Pancreas (tissue), 10 donors: ENCODE data around the gene RABGAP1L. TPM values are rescaled to one million over a fixed set of nuclear protein-coding genes. Genes with fewer than 3 reads are reported as not detected.

Experiments
- ATAC-seq, 4 donors: fragments of 200-7000 bp; cut with Tn5 transposase; one replicate each; pipeline versions ENCODE4 v1.8.0 to v1.9.1; 2020; ENCODE audit warnings: mild to moderate bottlenecking in 4 of 4, moderate library complexity in 4 of 4
- DNase-seq, 6 donors: peaks; one replicate each; pipeline ENCODE4 v3.0.0-alpha.2; 2020
- FAIRE-seq: peaks from 2 replicates; lab custom pipeline; 2012; peaks lifted over from hg19 to GRCh38; lab: Jason Lieb, UNC
- H3K27ac ChIP-seq, 4 donors: fragments of 200-600 bp; sonication (generic); 1 replicate in 3 of 4; 2 replicates in 1 of 4; pipeline versions ENCODE4 v1.5.0 to v1.8.0; 2020
- H3K27me3 ChIP-seq, 4 donors: fragments of 200-600 bp; one replicate each; pipeline ENCODE4 v1.8.0; 2021
- H3K36me3 ChIP-seq, 3 donors: fragments of 200-600 bp; sonication (generic) in 1 of 3; one replicate each; pipeline versions ENCODE4 v1.5.0 to v1.8.0; 2020 to 2021
- H3K4me1 ChIP-seq, 3 donors: fragments of 200-600 bp; one replicate each; pipeline ENCODE4 v1.8.0; 2021
- H3K4me3 ChIP-seq, 4 donors: fragments of 200-600 bp; sonication (generic) in 2 of 4; one replicate each; pipeline versions ENCODE4 v1.5.0 to v1.8.0; 2020 to 2021
- H3K9me3 ChIP-seq, 4 donors: fragments of 200-600 bp; one replicate each; pipeline ENCODE4 v1.8.0; 2021
- WGBS, 2 donors: extraction: QIAGEN DNeasy Blood & Tissue Kit; methylation state at CpG; one replicate each; pipeline ENCODE4 v1.1.7; 2013; 5-methylcytosine and 5-hydroxymethylcytosine counted together
- intact Hi-C, 3 donors: fragments of 100-400 bp; cut with DNase I; formaldehyde crosslinking; loops; one replicate each; pipeline versions ENCODE4 v1.11.1 to v1.14.2; 2022
- polyA plus RNA-seq, 2 donors: library from polyadenylated mRNA; stranded (reverse); fragments of 200-250 nt; gene quantifications; one replicate each; pipeline ENCODE4 v1.2.3, GENCODE V29; 2013
- total RNA-seq, 6 donors: library from RNA; stranded (reverse); fragmentation: NEBNext Ultra II Directional in 4 of 6; extraction: Animal tissue kit (Norgen Biotek cat#: 25700) in 4 of 6; gene quantifications; one replicate each; pipeline versions ENCODE4 v1.2.1 to v1.2.4, GENCODE V29; 2021 to 2023
- TF ChIP-seq, protein P1 (sequence below), 4 donors: fragments of 200-600 bp; sonication (generic) in 3 of 4; IDR thresholded peaks; one replicate each; pipeline versions ENCODE4 v1.5.0 to v1.8.0; 2021; ENCODE audit warnings: antibody characterized with exemption in 4 of 4
- donor health status: healthy with polysubstance abuse.
- donor health status: DM: no; HTN: no; CAD: no; lungs with moderate emphysema.
- donor health status: DM: no; HTN: no; CAD: no.
- donor health status: control.
- donor health status: control.
- donor health status: Bipolar disorder and iron deficiency.
- donor health status: DM: yes; HTN: yes; CAD: no.
- donor health status: DM: no; HTN: no; CAD: no.
- donor health status: DM: no; HTN: no; CAD: no.
- donor health status: DM: yes; HTN: yes; CAD: no.

Gene RABGAP1L
- total and polyA plus RNA-seq, 8 donors: 13.9 to 64.8 (median 36.1) TPM

DNA sequence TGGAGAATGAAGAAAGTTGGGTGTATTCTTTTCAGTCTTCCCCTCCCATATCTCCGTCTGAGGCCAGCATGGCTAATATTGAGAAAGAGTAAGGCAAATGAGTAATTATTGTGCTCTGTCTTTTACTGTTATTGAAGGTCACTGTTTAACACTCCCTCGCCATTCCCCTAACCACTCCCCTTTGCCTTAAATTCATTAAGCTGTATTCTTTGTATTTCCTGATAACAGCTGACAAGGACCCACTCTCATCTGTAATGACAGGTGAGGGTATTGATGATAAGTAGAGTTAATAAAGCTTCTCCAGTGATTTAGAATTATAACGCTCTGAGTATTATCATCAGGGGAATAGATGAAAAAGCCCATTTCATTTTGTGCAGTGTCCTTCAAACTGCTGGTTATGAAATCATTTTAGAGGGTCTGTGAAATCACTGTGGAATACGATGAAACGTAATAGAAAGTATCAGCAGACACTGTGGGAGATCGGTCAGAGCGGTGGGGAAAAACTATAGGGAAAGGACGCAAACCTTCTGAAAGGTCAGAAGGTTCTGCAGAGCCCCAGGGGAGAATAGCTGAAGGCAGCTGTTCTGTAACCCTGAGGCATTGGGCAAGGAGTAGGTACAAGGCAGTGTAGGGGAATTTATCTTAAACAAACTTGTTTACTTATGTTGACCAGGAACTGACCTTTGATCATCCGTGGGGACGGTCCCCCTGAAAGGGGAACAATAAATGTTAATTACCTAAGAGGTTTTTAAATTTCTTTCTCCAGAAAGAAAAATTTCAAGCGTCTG, 794.2 kb downstream of the RABGAP1L start:
- no peaks in the 10 kb centered on the region for H3K9me3 ChIP-seq
- H3K4me1 ChIP-seq: peaks cover 17 to 24% (median 24%) of the 10 kb centered on the region in 3 donors
- intact Hi-C loops: no loop called here
- H3K4me3 ChIP-seq: no peak overlapping the region
- no peaks in the 10 kb centered on the region for H3K27me3 ChIP-seq
- TF ChIP-seq, protein P1, sequence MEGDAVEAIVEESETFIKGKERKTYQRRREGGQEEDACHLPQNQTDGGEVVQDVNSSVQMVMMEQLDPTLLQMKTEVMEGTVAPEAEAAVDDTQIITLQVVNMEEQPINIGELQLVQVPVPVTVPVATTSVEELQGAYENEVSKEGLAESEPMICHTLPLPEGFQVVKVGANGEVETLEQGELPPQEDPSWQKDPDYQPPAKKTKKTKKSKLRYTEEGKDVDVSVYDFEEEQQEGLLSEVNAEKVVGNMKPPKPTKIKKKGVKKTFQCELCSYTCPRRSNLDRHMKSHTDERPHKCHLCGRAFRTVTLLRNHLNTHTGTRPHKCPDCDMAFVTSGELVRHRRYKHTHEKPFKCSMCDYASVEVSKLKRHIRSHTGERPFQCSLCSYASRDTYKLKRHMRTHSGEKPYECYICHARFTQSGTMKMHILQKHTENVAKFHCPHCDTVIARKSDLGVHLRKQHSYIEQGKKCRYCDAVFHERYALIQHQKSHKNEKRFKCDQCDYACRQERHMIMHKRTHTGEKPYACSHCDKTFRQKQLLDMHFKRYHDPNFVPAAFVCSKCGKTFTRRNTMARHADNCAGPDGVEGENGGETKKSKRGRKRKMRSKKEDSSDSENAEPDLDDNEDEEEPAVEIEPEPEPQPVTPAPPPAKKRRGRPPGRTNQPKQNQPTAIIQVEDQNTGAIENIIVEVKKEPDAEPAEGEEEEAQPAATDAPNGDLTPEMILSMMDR (IDR thresholded peaks at IDR 0.05): no peak
- H3K36me3 ChIP-seq: no peaks in the 10 kb centered on the region
- H3K27ac ChIP-seq: peak overlapping the region in 3 of 4 donors; percentile 20 to 73 (median 63)
- FAIRE-seq: no peak
- peak; percentile 64 to 71 (median 70) for ATAC-seq
- WGBS, 2 donors: 17 to 21% methylated on average over 11 of the region's 11 CpGs
- no peak for DNase-seq

DNA sequence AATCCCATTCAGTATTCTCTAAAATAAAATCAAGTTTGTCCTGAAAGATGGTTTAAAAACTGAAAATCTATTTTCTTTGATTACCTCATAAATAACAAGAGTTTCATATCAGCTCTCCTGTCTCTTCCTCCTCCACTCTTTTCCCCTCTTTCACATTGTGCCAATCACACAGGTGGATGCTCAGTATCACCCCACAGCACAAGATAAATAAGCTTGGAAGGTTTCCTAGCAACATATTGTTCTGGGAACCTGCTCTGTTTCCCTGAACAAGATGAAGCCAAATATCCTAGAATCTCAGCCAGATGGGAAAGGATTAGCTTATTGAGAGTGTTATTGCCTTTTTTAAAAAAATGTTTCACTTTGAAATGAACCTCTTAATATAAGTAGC, 794.7 kb downstream of the RABGAP1L start:
- TF ChIP-seq, protein P1 (IDR thresholded peaks at IDR 0.05): no peak
- Histone ChIP-seq H3K9me3 (no peaks in the 10 kb centered on the region), H3K27ac (peak overlapping the region in 3 of 4 donors; percentile 20 to 73 (median 63)), H3K4me1 (peaks cover 17 to 24% (median 24%) of the 10 kb centered on the region in 3 donors), H3K27me3 (no peaks in the 10 kb centered on the region), H3K36me3 (no peaks in the 10 kb centered on the region), H3K4me3 (no peak overlapping the region)
- intact Hi-C loops: no loop called here
- no peak for DNase-seq
- peak; percentile 17 for FAIRE-seq
- peak; percentile 66 to 91 (median 82) for ATAC-seq

- H3K4me1 ChIP-seq: peaks cover 17 to 24% (median 24%) of the 10 kb centered on the region in 3 donors
- no peaks in the 10 kb centered on the region for H3K27me3 ChIP-seq
- intact Hi-C loops: no loop called here
- FAIRE-seq (no peak), DNase-seq (no peak), ATAC-seq (peak; percentile 51 to 75 (median 63))
- 18 to 20% methylated on average over 3 of the region's 3 CpGs for WGBS, 2 donors
- no peaks in the 10 kb centered on the region for H3K36me3 ChIP-seq
- no peaks in the 10 kb centered on the region for H3K9me3 ChIP-seq
- no peak overlapping the region for H3K4me3 ChIP-seq
- TF ChIP-seq, protein P1 (IDR thresholded peaks at IDR 0.05): no peak
- peak overlapping the region in 2 of 4 donors; percentile 63 to 73 for H3K27ac ChIP-seq
Observed at GRCh38 chr1:174954671-174955669, 795.6 kb downstream of the RABGAP1L start.

GRCh38 chr1:174956086-174956485, 796.8 kb downstream of the RABGAP1L start:
- 94 to 99% methylated on average over 3 of the region's 3 CpGs for WGBS, 2 donors
- TF ChIP-seq, protein P1 (IDR thresholded peaks at IDR 0.05): no peak
- DNase-seq (no peak), ATAC-seq (no peak), FAIRE-seq (no peak)
- Histone ChIP-seq H3K4me1 (peaks cover 17 to 24% (median 24%) of the 10 kb centered on the region in 3 donors), H3K27ac (no peak overlapping the region), H3K36me3 (no peaks in the 10 kb centered on the region), H3K9me3 (no peaks in the 10 kb centered on the region), H3K4me3 (no peak overlapping the region), H3K27me3 (no peaks in the 10 kb centered on the region)
- intact Hi-C loops: no loop called here
